Fibroblast of peridontal ligament (primary cell): ENCODE data around the gene HOXC12.

Source experiments
- DNase-seq: peaks from one replicate; pipeline ENCODE4 v3.0.0-alpha.2; 2010; ENCODE audit errors: extremely low read depth

The HOXC12 gene, protein sequence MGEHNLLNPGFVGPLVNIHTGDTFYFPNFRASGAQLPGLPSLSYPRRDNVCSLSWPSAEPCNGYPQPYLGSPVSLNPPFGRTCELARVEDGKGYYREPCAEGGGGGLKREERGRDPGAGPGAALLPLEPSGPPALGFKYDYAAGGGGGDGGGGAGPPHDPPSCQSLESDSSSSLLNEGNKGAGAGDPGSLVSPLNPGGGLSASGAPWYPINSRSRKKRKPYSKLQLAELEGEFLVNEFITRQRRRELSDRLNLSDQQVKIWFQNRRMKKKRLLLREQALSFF

GRCh38 chr12:53954694-53955035, at the start of gene HOXC12:
HOXC12 (plus strand) TSS chr12:53954903; CDS start chr12:53954930, 27 bp downstream.
- DNase-seq, result no peak

GRCh38 chr12:53907103-53907502, 47.6 kb upstream of the HOXC12 start:
- no peak for DNase-seq

GRCh38 chr12:53916788-53917655, 37.7 kb upstream of the HOXC12 start:
- DNase-seq, result no peak

- DNase-seq, result no peak
Measured at GRCh38 chr12:53924521-53925405, 29.9 kb upstream of the HOXC12 start.

DNA sequence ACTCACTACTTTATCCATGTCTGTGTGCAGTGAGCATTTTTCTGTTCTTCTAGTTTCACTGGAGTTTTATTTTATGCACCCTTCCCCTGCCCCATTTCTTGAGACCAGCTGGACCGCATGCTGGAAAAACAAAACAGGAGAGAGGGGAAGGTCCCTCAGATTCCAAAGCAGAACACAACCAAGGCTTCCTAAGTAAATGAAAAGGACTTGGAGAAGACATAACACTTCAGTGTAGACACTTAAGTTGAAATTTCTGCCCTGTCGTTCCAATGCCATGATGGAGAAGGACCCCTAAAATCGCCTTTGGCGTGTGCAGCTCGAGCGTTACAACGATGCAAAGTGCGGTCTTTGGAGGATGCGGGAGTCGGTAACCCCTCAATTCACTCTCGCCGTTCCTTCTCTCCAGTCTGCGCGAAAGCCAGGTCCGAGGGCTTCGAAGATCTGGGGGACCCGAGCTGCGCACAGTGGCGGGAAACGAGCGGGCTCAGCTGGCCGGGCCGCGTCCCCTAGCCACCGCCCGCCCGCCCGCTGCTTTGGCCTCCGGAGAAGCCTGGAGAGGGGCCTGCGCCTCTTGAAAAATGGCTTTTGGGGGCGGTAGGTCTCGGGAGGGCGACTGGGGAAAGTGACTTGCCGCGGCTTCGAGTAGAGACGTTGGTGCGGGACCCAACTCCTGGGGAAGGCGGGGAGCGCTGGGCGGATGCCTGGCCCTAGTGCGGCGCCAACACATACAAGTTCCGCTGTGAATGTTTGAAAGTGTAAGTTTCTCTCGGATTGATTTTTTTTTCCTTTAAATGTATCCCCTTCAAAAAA, 27.3 kb upstream of the HOXC12 start:
- no peak for DNase-seq

DNA sequence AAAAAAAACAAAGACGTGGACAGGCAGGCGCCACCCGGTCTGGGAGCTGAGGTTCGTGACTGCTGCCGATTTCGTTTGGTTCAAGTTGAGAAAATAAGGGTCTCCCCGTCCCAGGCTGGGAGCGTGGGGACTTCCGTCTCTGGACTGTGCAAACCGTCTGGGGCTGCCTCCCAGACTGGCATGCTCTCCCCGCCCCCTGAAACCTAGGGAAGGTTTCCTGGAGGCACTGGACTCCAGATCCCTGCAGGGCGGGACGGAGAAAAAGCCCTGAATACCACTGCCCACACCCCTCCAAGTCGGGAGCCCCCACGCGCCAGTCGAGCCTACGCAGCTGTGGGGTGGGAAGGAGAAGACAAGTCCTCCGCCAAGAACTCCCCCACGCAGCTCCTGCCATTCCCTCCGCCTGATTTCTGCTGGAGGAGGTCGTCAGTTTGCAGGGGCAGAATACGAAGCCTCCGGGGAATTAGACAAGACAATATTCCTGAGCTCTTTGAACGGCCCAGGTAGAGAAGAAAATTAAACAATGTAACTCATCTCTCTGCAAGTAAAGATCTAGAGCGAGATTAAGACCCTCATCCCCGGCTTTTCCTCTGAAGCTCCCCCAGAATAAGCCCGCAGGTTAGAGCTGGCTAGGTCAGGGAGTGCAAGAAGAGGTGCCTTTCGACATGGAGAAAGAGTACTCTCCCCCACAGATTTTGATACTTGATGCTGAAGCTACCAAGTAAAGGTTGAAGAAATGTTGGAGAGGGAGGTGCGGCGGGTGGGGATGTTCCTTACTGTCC, 26.5 kb upstream of the HOXC12 start:
- DNase-seq, result no peak

DNA sequence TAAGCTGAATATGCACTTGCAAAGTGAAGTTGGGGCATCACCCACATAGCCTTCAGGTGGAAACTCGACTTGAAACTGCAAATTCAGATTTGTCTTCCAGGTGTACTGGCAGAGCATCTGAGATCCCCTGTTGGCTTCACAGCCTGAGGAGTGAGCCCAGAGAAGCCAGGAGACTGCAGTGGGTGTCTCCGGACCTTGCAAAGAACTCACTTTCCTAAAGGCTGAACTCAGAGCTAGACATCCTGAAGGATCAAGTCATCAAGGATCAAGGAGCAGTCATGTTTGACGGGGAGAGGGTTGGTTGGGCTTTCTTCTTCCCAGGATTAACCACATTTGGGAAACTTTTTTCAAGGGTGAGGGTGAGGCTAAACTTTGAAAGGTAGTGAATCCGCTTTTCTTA, 25.2 kb upstream of the HOXC12 start:
- no peak for DNase-seq

GRCh38 chr12:53930591-53931255, 24.0 kb upstream of the HOXC12 start:
- DNase-seq, result no peak

DNA sequence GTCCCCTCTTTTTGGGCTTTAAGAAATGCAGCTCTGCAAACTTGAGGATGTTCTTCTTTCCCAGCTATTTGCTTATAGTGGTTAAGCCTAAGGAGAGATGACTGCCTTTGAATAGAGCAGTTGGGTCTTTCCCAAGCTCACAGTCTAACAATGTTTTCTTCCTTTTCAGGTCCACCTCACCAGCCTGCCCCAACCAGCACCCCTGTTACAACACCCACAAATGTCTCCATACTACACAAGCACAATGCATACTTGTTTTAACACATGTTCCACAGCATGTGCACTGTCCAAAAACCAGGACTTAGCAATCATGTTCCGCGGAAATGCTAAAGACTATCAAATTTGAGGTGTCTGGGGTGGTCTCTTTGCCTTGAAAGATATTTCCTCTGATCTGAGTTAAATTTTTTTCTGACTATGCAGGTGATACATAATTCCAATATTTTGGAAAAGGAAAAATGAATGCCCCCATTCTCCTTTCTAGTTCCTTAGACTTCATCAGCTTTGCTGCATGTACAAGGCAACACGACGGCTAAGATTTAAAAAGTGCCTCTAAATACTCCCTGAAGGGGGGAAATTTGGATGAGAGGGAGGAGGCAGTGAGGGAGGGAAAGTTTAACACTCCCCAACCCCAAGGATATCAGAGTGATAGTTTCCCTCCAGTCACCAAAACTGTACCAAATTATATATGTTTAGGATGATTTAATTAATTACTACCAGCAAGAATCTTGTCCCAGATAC, 22.7 kb upstream of the HOXC12 start:
- no peak for DNase-seq

DNA sequence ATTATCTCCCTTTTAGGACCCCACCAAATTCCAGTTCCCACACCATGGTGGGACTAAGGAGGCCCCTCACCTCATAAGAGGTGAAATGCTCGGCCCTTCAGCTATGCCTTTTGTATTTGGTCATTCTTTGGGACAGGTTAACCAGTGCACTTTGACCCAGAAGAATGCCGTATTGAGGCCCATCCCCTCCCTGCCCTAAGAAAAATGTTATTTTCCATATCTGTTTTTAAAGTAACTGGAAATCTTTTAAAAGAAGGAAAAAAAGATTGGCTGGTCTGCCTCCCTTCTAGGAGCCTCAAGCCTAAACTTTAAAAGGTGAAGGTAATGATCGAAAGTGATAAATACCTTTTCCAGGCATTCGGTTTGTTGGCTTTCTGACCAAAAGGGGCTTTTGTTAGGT, 21.8 kb upstream of the HOXC12 start:
- DNase-seq, result no peak

- DNase-seq, result no peak
Measured at GRCh38 chr12:53935383-53936341, 19.0 kb upstream of the HOXC12 start.

GRCh38 chr12:53937099-53937498, 17.6 kb upstream of the HOXC12 start:
- DNase-seq, result no peak

GRCh38 chr12:53937596-53938325, 16.9 kb upstream of the HOXC12 start:
- no peak for DNase-seq

DNA sequence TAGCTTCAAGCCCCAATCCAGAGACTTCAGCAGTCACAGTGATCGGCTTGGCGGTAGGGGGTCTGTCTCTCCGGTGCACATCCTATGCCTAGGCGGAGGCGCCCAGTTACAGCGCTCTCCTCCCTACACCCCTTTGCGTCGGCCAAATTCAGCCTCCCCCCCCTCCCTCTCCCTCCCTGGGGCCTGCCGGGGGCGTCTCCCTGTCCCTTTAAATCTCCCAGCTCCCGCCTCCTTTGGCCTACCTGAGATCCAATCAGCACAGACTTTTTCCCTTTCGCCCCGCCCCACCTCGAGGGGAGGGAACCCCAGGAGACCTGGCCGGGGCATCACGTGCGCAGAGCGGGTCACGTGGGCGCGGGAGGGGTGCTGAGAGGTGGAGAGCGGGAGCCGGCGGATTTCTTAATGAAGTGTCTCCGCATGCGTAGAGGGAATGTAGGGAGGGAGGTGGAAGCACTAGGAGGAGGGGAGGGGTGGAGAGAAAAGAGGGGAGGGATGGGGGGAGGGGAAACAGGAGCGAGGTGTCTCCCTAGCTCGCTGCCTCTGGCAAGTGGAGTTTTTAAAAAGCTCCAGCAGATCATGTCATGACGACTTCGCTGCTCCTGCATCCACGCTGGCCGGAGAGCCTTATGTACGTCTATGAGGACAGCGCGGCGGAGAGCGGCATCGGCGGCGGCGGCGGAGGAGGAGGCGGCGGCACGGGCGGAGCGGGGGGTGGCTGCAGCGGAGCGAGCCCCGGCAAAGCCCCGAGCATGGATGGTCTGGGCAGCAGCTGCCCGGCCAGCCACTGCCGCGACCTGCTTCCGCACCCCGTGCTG, 16.2 kb upstream of the HOXC12 start, which contains the start of gene HOXC13:
TSS of gene HOXC13 (plus strand) at position 506 of the 815 bp plus-strand sequence. CDS start at position 582, 76 bp downstream.
- DNase-seq, result no peak

GRCh38 chr12:53939141-53940108, 15.3 kb upstream of the HOXC12 start:
- DNase-seq, result no peak
